ENCODE results near the gene SLC7A14.

GRCh38 chr3:170499562-170500156 is 86.2 kb downstream of the SLC7A14 start:
- TF ChIP-seq CTCF (conservative IDR thresholded peaks at IDR 0.05) (peak; percentile 85), ZFX (IDR thresholded peaks at IDR 0.05) (no peak)

Data from C4-2B (cell line).